IPS DF 6.9 (cell line): ENCODE data around the gene FGF2.
"Not testable (repeated sequence)": the region's sequence is repeated elsewhere in the genome, so short reads cannot be mapped to it uniquely, and the experiment has no call there.

Experiments
- DNase-seq: peaks from one replicate; pipeline ENCODE4 v3.0.0-alpha.2; 2013; ENCODE audit warnings: low read depth, low spot score
- H3K27ac ChIP-seq: one replicate; pipeline ENCODE4 v1.5.1; 2013; ENCODE audit warnings: low read length, control low read depth
- H3K27me3 ChIP-seq: 2 replicates; pipeline ENCODE4 v1.6.1; 2013; ENCODE audit warnings: mild to moderate bottlenecking, low read length; ENCODE audit not compliant: control insufficient read depth, insufficient read depth
- H3K36me3 ChIP-seq: 2 replicates; pipeline ENCODE4 v1.6.1; 2013; ENCODE audit warnings: low read length; ENCODE audit not compliant: control insufficient read depth, insufficient read depth
- H3K4me1 ChIP-seq: 2 replicates; pipeline ENCODE4 v1.6.1; 2013; ENCODE audit warnings: low read length; ENCODE audit not compliant: control insufficient read depth, insufficient read depth
- H3K4me3 ChIP-seq: 2 replicates; pipeline ENCODE4 v1.5.1; 2013; ENCODE audit warnings: mild to moderate bottlenecking, low read length
- H3K9me3 ChIP-seq: 2 replicates; pipeline ENCODE4 v1.6.1; 2013; ENCODE audit warnings: low read length, inconsistent platforms; ENCODE audit not compliant: control insufficient read depth, insufficient read depth
- WGBS: extraction: QIAGEN DNeasy Blood & Tissue Kit; methylation state at CpG from one replicate; pipeline ENCODE4 v1.1.7; 2013; ENCODE audit warnings: mixed read lengths, missing lambda C conversion rate; ENCODE audit not compliant: insufficient read length, insufficient coverage; 5-methylcytosine and 5-hydroxymethylcytosine counted together

FGF2 gene

DNA sequence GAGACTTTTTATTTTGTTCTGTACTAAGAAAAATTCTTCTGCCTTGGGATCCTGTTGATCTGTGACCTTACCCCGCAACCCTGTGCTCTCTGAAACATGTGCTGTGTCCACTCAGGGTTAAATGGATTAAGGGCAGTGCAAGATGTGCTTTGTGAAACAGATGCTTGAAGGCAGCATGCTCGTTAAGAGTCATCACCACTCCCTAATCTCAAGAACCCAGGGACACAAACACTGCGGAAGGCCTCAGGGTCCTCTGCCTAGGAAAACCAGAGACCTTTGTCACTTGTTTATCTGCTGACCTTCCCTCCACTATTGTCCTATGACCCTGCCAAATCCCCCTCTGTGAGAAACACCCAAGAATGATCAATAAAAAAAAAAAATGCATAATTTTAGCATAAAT, 13.8 kb upstream of the FGF2 start:
- H3K27ac ChIP-seq, H3K4me3 ChIP-seq, H3K36me3 ChIP-seq, H3K9me3 ChIP-seq, H3K27me3 ChIP-seq, DNase-seq, H3K4me1 ChIP-seq: not testable (repeated sequence)
- WGBS: no CpG with 5 or more reads among the region's 3 CpGs

DNA sequence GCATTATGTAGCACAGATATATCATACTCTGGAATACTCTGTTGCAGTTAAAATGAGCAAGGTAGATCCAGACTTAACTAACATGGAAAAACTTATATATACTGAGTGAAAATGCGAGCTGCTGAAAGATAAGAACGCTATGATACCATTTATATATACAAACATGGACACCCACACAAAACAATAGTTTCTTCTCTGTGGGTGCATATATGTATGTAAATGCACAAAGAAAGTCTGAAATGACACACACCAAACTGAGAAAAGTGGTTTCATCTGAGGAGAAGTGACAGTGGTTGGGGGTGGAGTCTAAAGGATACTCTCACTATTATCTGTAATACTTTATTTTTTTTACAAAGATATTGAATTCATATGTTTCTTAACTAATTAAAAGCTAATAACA, 12.2 kb upstream of the FGF2 start:
- no CpG with 5 or more reads among the region's 2 CpGs for WGBS
- DNase-seq: no peak
- no peak overlapping the region for H3K27ac ChIP-seq
- no peaks in the 10 kb centered on the region for H3K4me1 ChIP-seq
- no peaks in the 10 kb centered on the region for H3K36me3 ChIP-seq
- no peak overlapping the region for H3K4me3 ChIP-seq
- H3K27me3 ChIP-seq: no peaks in the 10 kb centered on the region
- H3K9me3 ChIP-seq: no peaks in the 10 kb centered on the region

DNA sequence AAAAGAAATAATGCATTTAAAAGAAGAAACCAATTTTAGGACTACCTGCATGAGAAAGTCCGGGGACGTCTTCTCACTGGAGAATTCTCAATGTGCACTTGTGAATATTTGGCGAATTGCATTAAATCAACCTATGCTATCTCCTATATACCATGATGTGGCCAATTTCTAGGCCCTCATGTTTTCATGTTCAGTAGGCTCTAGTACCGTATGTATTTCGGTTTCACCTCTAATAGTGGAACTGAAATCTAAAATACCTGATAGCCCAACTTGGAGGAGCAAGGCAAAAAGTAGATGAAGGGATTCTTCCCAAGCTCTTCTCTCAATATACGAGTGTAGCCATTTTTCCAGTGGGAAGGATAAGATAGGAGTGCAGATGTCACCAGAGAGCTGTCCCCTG, 11.4 kb upstream of the FGF2 start:
- no peaks in the 10 kb centered on the region for H3K4me1 ChIP-seq
- no peaks in the 10 kb centered on the region for H3K9me3 ChIP-seq
- no CpG with 5 or more reads among the region's 6 CpGs for WGBS
- DNase-seq: no peak
- no peak overlapping the region for H3K27ac ChIP-seq
- no peaks in the 10 kb centered on the region for H3K36me3 ChIP-seq
- no peaks in the 10 kb centered on the region for H3K27me3 ChIP-seq
- no peak overlapping the region for H3K4me3 ChIP-seq

DNA sequence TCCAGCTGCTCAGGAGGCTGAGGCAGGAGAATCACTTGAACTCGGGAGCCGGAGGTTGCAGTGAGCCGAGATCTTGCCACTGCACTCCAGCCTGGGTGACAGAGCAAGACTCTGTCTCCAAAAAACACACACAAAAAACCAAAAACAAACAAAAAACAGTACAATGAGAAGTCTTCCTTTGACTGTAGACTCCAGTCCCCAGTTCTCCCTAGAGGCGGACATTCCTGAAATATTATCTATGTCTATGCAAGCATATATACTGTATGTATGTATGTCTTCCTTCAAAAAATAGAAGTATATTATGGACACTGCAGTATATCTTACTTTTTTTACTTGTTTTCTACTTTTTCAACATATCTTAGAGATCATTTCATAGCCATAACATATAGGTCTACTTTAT, 10.2 kb upstream of the FGF2 start:
- Histone ChIP-seq H3K27ac (no peak overlapping the region), H3K36me3 (no peaks in the 10 kb centered on the region)
- DNase-seq: no peak

DNA sequence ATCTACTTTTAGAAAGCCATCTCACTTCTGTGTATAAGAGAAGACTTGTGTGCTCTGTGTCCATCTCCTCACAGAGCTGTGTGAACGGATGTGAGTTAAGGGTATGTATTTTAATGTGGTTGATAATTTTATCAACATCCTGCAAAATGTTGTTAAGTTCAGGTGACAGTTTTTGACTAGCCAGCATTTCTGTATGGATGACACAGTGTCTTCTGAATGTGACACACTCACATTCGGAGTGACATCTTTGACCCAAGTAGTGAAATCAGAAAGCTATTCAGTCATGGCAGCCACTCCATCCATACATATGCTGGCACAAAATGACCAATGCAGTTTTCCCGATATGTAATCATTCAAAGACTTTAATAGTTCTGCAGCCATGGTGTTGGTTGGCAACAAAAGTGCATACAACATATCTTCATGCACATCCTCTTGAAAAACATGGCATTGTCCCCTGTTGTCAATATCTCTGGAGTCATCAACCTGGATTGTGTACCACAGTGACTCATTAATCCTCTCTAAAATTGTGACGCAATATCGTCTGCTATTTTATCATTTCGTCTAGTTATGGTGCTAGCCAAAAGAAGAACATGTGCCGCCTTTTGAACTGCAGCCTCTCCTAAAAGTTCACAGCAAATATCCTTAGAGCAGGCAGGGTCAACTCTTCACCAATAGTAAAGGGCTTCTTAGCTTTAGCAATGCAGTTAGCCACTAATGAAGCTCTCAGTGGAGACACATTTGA, 6.8 kb upstream of the FGF2 start:
- no CpG with 5 or more reads among the region's 7 CpGs for WGBS
- Histone ChIP-seq H3K36me3 (no peaks in the 10 kb centered on the region), H3K4me1 (peaks cover 1% of the 10 kb centered on the region; the same call in 1 of the 2 replicates), H3K4me3 (no peak overlapping the region), H3K9me3 (no peaks in the 10 kb centered on the region), H3K27me3 (no peaks in the 10 kb centered on the region), H3K27ac (no peak overlapping the region)
- no peak for DNase-seq

More for the DNA sequence above, 10.2 kb upstream of the FGF2 start:
- H3K4me1 ChIP-seq: no peaks in the 10 kb centered on the region
- H3K9me3 ChIP-seq: no peaks in the 10 kb centered on the region
- WGBS: no CpG with 5 or more reads among the region's 4 CpGs
- no peak overlapping the region for H3K4me3 ChIP-seq
- no peaks in the 10 kb centered on the region for H3K27me3 ChIP-seq

- Histone ChIP-seq H3K4me1 (peaks cover 4% of the 10 kb centered on the region; the same call in 1 of the 2 replicates), H3K36me3 (no peaks in the 10 kb centered on the region), H3K27ac (no peak overlapping the region), H3K4me3 (no peak overlapping the region), H3K9me3 (no peaks in the 10 kb centered on the region), H3K27me3 (no peaks in the 10 kb centered on the region)
- WGBS: no CpG with 5 or more reads among the region's 1 CpG
- no peak for DNase-seq
Observed at GRCh38 chr4:122821092-122821491, 5.5 kb upstream of the FGF2 start.

DNA sequence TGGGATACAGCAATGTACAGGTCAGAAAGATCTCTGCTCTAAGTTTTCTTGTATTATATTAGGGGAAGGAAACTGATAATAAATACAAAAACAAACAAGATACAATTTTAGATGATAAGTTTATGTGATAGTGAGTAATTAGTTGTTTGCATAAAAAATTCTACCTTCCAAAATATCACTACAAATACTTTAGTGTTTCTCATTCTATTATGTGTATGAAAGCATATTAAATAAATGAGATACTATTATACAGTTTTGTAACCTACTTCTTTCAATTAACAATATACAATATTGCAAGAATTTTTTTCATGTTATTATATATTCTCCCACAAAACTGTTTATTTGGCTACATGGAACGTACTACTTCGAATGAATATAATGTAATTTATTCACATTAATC, 4.2 kb upstream of the FGF2 start:
- no CpG with 5 or more reads among the region's 2 CpGs for WGBS
- DNase-seq: no peak
- H3K4me3 ChIP-seq: no peak overlapping the region
- no peaks in the 10 kb centered on the region for H3K27me3 ChIP-seq
- peaks cover 4% of the 10 kb centered on the region; the same call in 1 of the 2 replicates for H3K4me1 ChIP-seq
- no peak overlapping the region for H3K27ac ChIP-seq
- H3K9me3 ChIP-seq: no peaks in the 10 kb centered on the region
- peaks cover 1% of the 10 kb centered on the region; the same call in 1 of the 2 replicates for H3K36me3 ChIP-seq

- Histone ChIP-seq H3K36me3 (peaks cover 3% of the 10 kb centered on the region; the same call in 1 of the 2 replicates), H3K4me3 (no peak overlapping the region), H3K27me3 (no peaks in the 10 kb centered on the region), H3K27ac (no peak overlapping the region), H3K9me3 (no peaks in the 10 kb centered on the region), H3K4me1 (peaks cover 4% of the 10 kb centered on the region; the same call in 1 of the 2 replicates)
- WGBS: no CpG with 5 or more reads among the region's 2 CpGs
- DNase-seq: no peak
Observed at GRCh38 chr4:122823476-122823875, 3.2 kb upstream of the FGF2 start.

GRCh38 chr4:122824616-122825015, 2.0 kb upstream of the FGF2 start:
- no peaks in the 10 kb centered on the region for H3K27me3 ChIP-seq
- H3K4me1 ChIP-seq: peaks cover 4% of the 10 kb centered on the region; the same call in 1 of the 2 replicates
- H3K9me3 ChIP-seq: no peaks in the 10 kb centered on the region
- no CpG with 5 or more reads among the region's 2 CpGs for WGBS
- H3K4me3 ChIP-seq: no peak overlapping the region
- no peak overlapping the region for H3K27ac ChIP-seq
- H3K36me3 ChIP-seq: peaks cover 3% of the 10 kb centered on the region; the same call in 1 of the 2 replicates
- DNase-seq: no peak

DNA sequence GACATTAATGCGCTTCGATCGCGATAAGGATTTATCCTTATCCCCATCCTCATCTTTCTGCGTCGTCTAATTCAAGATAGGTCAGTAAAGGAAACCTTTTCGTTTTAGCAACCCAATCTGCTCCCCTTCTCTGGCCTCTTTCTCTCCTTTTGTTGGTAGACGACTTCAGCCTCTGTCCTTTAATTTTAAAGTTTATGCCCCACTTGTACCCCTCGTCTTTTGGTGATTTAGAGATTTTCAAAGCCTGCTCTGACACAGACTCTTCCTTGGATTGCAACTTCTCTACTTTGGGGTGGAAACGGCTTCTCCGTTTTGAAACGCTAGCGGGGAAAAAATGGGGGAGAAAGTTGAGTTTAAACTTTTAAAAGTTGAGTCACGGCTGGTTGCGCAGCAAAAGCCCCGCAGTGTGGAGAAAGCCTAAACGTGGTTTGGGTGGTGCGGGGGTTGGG, 528 bp upstream of the FGF2 start:
- Histone ChIP-seq H3K9me3 (no peaks in the 10 kb centered on the region), H3K27ac (no peak overlapping the region), H3K4me3 (peak overlapping the region; percentile 79; the same call in 1 of the 2 replicates), H3K27me3 (no peaks in the 10 kb centered on the region), H3K36me3 (peaks cover 8% of the 10 kb centered on the region), H3K4me1 (peaks cover 7% of the 10 kb centered on the region; the same call in 1 of the 2 replicates)
- no peak for DNase-seq
- WGBS: no CpG with 5 or more reads among the region's 18 CpGs
